Body of pancreas (tissue), 4 donors: ENCODE data around the gene BCL2L11. TPM values are rescaled to one million over a fixed set of nuclear protein-coding genes. Genes with fewer than 3 reads are reported as not detected.
A peak's percentile ranks its signal among the peaks of the same experiment; 100 is the strongest.

Source experiments
- ATAC-seq: fragments of 150-250 bp; one replicate; pipeline ENCODE4 v1.9.1; 2016
- DNase-seq, 4 donors: peaks; one replicate each; pipeline ENCODE4 v3.0.0-alpha.2; 2019
- H3K27ac ChIP-seq, 4 donors: fragments of 200-600 bp; sonication (generic); 1 replicate in 3 of 4; 2 replicates in 1 of 4; pipeline versions ENCODE4 v1.5.1 to v1.6.1; 2016 to 2019; ENCODE audit warnings: mild to moderate bottlenecking in 1 of 4, mixed read lengths in 1 of 4, moderate library complexity in 1 of 4
- H3K27me3 ChIP-seq, 2 donors: fragments of 200-600 bp; sonication (generic); one replicate each; pipeline ENCODE4 v1.6.0; 2016; ENCODE audit warnings: mild to moderate bottlenecking in 1 of 2
- H3K36me3 ChIP-seq, 2 donors: fragments of 200-600 bp; sonication (generic); replicated peaks in 1 of 2; 2 replicates each; pipeline ENCODE4 v1.5.1; 2016; ENCODE audit warnings: low read depth in 2 of 2; ENCODE audit not compliant: insufficient read depth in 1 of 2
- H3K4me1 ChIP-seq: fragments of 200-600 bp; sonication (generic); one replicate; pipeline ENCODE4 v1.6.0; 2016
- H3K4me3 ChIP-seq, 2 donors: fragments of 200-600 bp; sonication (generic); 1 replicate in 1 of 2; 2 replicates in 1 of 2; pipeline ENCODE4 v1.5.1; 2016 to 2019
- H3K9me3 ChIP-seq, 3 donors: fragments of 200-600 bp; sonication (generic); 1 replicate in 2 of 3; 2 replicates in 1 of 3; pipeline ENCODE4 v1.5.1; 2016
- CTCF ChIP-seq, 7 experiments: fragments of 450-650 bp in 4 of 7; fragments of 200-600 bp in 3 of 7; sonication (generic) in 3 of 7; IDR thresholded peaks; one replicate each; pipeline ENCODE4 v1.5.1; 2016 to 2019; ENCODE audit warnings: antibody characterized with exemption in 7 of 7
- POLR2A ChIP-seq, 3 donors: fragments of 450-650 bp; IDR thresholded peaks; one replicate each; pipeline ENCODE4 v1.6.1; 2016; ENCODE audit warnings: antibody characterized with exemption in 3 of 3, mild to moderate bottlenecking in 2 of 3
- WGBS, 2 donors: methylation state at CpG; one replicate each; pipeline ENCODE4 v1.1.5; 2017; 5-methylcytosine and 5-hydroxymethylcytosine counted together
- intact Hi-C: fragments of 100-400 bp; cut with DNase I; formaldehyde crosslinking; loops from one replicate; pipeline ENCODE4 v1.15.1; 2023
- total RNA-seq, 2 donors: library from RNA; depleted of rRNA; stranded (reverse); fragments of >200 nt; gene quantifications; one replicate each; pipeline ENCODE4 v1.1.0, GENCODE V29; 2016

Gene BCL2L11
- total RNA-seq, 2 donors from 2014 or later: 10.9 to 18.7 TPM

GRCh38 chr2:111139637-111140317, 19.1 kb downstream of the BCL2L11 start:
- H3K4me1 ChIP-seq: peaks cover 21% of the 10 kb centered on the region
- peak overlapping the region in 3 of 4 donors; percentile 15 to 43 (median 42) for H3K27ac ChIP-seq

GRCh38 chr2:111140815-111141214, 20.1 kb downstream of the BCL2L11 start:
- intact Hi-C loops: no loop called here
- Histone ChIP-seq H3K36me3 (no peaks in the 10 kb centered on the region), H3K27ac (no peak overlapping the region), H3K4me3 (no peak overlapping the region), H3K4me1 (peaks cover 15% of the 10 kb centered on the region), H3K27me3 (no peaks in the 10 kb centered on the region), H3K9me3 (no peaks in the 10 kb centered on the region)
- WGBS, 2 donors: 96 to 100% methylated on average over 4 of the region's 4 CpGs
- TF ChIP-seq CTCF (IDR thresholded peaks at IDR 0.05) (no peak), POLR2A (IDR thresholded peaks at IDR 0.05) (no peak)
- no peak for DNase-seq
- no peak for ATAC-seq

More at GRCh38 chr2:111139637-111140317, 19.1 kb downstream of the BCL2L11 start:
- intact Hi-C loops: no loop called here
- Histone ChIP-seq H3K27me3 (no peaks in the 10 kb centered on the region), H3K36me3 (no peaks in the 10 kb centered on the region), H3K9me3 (no peaks in the 10 kb centered on the region), H3K4me3 (no peak overlapping the region)
- peak; percentile 50 to 77 (median 64) for DNase-seq
- ATAC-seq: peak; percentile 80
- TF ChIP-seq CTCF (IDR thresholded peaks at IDR 0.05): no peak
- WGBS, 2 donors: 21 to 24% methylated on average over 12 of the region's 12 CpGs

- intact Hi-C loops: no loop called here
- peaks cover 15% of the 10 kb centered on the region for H3K4me1 ChIP-seq
- 96 to 100% methylated on average over 1 of the region's 1 CpG for WGBS, 2 donors
- DNase-seq: no peak
- TF ChIP-seq POLR2A (IDR thresholded peaks at IDR 0.05): no peak
- TF ChIP-seq CTCF (IDR thresholded peaks at IDR 0.05): no peak
- ATAC-seq: no peak
- no peaks in the 10 kb centered on the region for H3K9me3 ChIP-seq
- H3K27me3 ChIP-seq: no peaks in the 10 kb centered on the region
- H3K36me3 ChIP-seq: no peaks in the 10 kb centered on the region
- H3K27ac ChIP-seq: no peak overlapping the region
- no peak overlapping the region for H3K4me3 ChIP-seq
These were observed 21.4 kb downstream of the BCL2L11 start for GRCh38 chr2:111142101-111142500.

GRCh38 chr2:111143107-111143842, 22.6 kb downstream of the BCL2L11 start:
- Histone ChIP-seq H3K27ac (no peak overlapping the region), H3K36me3 (no peaks in the 10 kb centered on the region), H3K4me1 (peaks cover 15% of the 10 kb centered on the region), H3K27me3 (no peaks in the 10 kb centered on the region), H3K9me3 (no peaks in the 10 kb centered on the region), H3K4me3 (no peak overlapping the region)
- no peak for TF ChIP-seq POLR2A (IDR thresholded peaks at IDR 0.05)
- no peak for ATAC-seq
- intact Hi-C loops: no loop called here
- 86 to 87% methylated on average over 10 of the region's 10 CpGs for WGBS, 2 donors
- DNase-seq: no peak

- no peak overlapping the region for H3K27ac ChIP-seq
- H3K9me3 ChIP-seq: no peaks in the 10 kb centered on the region
- no peak overlapping the region for H3K4me3 ChIP-seq
- H3K27me3 ChIP-seq: no peaks in the 10 kb centered on the region
- TF ChIP-seq POLR2A (IDR thresholded peaks at IDR 0.05): no peak
- no peak for TF ChIP-seq CTCF (IDR thresholded peaks at IDR 0.05)
- no peaks in the 10 kb centered on the region for H3K36me3 ChIP-seq
- DNase-seq: no peak
- intact Hi-C loops: no loop called here
- ATAC-seq: no peak
- H3K4me1 ChIP-seq: peaks cover 15% of the 10 kb centered on the region
- WGBS, 2 donors: 91 to 100% methylated on average over 1 of the region's 1 CpG
These were observed 23.1 kb downstream of the BCL2L11 start for GRCh38 chr2:111143843-111144198.
